SHP77 treated with DMSO at 0.1 percent for 48 hours (cell line): ENCODE measurements around the gene USF3.

Experiments used
- DNase-seq: peaks from one replicate; lab custom pipeline; 2025; lab: John Stamatoyannopoulos, UW

The USF3 gene

DNA sequence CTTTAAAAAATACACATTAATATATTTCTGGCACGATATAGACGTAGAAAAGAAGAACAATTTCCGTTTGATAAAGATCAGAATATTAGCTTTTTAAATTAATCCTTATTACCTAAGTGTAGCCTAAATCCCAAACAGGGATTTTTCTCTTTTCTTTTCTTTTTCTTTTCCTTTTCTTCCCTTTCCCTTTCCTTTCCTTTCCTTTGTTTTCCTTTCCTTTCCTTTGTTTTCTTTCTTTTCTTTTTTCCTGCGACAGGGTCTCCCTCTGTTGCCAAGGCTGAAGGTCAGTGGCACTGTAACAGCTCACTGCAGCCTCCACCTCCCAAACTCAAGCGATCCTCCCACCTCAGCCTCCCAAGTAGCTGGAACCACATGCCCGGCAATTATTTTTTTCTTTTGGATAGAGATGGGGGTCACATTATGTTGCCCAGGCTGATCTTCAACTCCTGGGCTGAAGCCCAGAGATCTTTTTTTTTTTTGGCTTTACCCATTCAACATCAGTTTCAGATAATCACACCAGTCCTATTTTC is 1.8 kb upstream of the USF3 start:
- no peak for DNase-seq

DNA sequence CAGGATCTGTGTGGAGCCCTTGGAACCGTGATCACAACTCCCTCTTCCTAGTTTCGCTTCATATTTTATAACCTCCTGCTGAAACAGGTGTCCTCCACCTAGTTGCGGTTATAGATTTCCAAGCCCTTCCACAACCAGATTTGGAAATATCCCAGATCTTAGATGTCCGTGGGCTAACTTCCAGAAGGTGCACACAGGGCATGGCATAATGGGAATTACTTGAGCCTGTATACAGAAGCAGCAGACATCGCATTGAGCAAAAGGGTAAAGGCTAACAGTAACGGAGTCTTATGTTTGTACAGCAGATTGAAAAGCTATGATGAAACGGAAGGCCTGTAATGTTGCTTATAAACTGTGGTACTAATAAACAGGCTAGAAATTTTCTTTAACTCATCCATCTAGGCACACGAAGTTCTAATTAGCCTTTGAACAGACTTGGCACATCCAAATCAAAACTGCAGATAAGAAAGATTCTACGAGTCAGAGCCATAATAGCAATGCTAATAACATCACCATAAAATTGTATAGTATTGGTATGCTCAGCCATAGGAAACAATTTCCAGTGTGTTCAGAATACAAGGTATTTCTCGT is 1.2 kb upstream of the USF3 start:
- no peak for DNase-seq

DNA sequence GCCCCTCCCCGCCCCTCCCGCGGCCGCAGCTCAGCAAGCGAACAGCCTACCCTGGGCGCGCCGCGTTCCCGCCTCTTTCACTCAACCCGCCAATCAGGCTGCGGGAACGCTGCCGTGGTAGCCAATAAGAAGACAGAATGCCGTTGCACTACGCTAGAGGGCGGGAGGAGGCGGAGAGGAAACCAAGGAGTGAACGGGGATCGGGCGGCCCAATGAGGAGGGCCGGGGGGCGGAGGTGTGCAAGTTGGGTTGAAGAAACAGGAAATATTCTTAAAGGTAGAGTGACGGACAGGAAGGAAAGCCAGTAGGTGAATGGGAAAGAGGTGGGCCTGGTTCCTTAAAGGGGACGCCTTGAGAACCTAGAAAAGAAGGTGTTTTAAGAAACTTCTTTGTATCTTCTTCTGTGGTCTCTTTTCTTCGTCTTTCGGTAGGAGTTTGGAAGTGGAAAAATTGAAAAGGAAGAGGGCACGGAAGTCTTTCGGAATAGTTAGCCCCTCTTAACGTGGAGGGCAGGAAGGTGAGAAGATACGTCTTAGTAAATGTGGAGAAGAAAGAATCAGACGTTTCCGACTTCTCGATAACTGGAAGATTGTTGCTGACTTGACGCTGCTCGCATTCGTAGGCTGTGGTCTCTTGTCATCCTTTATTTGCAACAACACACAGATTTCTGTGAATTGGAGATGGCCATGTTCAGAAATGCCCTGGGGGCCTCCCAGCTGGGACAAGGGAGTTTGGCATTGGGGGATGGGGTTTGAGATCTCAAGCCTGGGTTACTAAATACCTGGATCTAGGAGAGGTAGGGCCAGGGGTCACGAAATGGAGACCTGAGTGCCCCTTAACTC is 437 bp upstream of the USF3 start:
- peak; percentile 99 for DNase-seq

DNA sequence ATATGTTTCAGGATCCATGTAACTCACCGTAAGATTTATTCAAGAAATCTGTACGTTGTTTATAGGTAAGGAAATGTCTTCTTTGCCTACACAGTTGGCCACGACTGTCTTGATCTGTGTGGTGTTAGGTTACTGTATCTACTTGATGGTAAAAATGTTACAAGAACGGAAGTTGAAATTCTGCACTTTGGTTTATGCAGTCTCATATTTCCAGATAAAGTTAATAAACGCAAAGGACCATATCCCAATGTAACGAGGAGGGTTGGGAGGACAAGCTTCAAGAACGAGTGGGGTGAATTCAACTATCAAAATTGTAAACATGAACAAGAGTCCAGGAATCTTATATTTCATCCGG is 1.0 kb downstream of the USF3 start:
- no peak for DNase-seq

DNA sequence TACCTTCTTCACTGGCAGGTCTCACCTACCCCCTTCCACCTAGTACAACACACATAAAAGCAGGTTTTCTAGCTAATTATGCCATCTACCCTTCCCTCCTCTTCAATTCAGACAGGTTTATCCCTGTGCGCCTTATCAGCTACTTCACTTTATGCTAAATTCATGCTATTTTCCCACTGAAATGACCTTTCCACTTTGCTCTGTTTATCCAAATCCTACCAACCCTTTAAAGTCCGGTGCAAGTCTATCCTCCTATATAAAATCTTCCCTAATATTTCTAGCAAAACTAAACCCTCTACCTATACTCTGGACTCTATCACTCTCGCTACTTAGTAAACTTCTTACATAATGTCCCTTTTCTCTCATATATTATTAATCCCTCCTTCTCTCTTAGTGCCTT is 6.0 kb downstream of the USF3 start:
- DNase-seq: no peak

DNA sequence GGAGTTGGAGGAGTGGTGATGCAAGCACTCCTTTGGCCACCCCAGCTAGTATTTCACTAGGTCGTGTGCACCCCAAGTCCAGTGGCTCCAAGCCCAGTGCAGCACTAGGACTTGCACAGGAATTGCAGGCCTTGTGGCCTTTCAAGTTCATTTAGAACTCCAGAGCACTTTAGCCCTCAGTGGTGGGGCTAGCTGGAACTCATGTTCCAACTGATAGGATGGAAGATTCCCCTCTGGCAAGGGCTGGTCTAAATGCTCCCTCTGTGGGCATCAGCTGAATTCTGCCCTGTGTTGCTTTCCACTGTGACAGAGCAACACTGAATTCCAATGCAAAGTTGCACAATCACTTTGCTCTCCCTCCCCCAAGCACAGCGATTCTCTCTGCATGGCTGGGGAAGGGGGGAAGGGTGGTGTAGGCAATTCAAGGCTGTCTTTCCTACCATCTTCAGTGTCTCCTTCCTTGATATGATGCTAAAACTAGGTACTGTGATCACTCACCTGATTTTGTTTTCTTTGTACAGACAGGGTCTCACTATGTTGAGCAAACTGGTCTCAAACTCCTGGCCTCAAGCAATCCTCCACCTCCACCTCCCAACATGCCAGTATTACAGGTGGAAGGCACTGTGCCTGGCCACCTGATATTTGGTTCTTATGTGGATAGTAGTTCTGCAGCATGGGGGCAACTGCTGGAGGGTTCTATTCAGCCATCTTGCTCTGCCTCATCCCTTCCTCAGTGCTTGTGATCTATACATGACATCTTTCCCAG is 10.3 kb downstream of the USF3 start:
- no peak for DNase-seq

DNA sequence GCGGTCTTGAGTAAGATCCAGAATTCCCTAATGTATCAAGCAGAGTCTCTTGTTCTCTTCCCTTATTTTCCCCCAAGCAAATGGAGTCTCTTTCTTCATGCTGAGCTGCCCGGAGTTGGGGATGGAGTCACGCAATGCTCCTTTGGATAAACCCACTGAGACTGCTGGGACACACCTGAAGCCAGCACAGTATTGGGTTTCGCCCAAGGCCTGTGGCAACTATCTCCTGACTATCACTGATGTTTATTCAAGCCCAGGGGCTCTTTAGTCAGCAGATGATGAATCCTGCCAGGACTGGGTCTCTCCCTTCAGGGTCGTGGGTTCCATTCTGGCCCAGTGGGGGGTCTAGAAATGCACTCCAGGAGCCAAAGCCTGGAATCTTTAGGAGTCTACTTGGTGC is 11.3 kb downstream of the USF3 start:
- DNase-seq: no peak

DNA sequence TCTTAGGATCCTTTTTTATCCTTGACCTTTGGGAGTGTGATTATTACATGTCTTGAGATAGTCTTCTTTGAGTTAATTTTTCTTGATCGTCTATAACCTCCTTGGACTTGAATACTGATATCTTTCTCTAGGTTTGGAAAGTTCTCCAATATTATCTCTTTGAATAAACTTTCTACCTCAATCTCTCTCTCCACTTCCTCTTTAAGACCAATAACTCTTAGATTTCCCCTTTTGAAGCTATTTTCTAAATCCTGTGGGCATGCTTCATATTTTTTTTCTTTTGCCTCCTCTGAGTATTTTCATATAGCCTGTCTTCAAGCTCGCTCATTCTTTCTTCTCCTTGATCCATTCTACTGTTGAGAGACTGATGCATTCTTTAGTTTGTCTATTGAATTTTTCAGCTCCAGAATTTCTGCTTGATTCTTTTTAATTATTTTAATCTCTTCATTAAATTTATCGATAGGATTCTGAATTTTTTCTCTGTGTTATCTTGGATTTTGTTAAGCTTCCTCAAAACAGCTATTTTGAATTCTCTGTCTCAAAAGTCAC is 12.1 kb downstream of the USF3 start:
- no peak for DNase-seq

DNA sequence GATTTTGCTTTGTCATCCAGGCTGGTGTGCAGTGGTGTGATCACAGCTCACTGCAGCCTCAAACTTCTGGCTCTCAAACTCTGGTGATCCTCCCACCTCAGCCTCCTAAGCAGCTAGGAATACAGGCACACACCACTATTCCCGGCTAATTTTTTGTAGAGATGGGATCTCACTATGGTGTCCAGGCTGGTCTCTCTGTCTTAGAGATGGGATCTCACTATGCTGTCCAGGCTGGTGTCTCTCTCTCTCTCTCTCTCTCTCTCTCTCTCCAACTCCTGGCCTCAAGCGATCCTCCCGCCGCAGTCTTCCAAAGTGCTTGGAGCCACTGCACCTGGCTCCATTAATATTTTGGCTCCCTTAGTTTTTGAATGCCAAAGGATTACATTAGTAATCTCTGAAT is 17.7 kb downstream of the USF3 start:
- no peak for DNase-seq

DNA sequence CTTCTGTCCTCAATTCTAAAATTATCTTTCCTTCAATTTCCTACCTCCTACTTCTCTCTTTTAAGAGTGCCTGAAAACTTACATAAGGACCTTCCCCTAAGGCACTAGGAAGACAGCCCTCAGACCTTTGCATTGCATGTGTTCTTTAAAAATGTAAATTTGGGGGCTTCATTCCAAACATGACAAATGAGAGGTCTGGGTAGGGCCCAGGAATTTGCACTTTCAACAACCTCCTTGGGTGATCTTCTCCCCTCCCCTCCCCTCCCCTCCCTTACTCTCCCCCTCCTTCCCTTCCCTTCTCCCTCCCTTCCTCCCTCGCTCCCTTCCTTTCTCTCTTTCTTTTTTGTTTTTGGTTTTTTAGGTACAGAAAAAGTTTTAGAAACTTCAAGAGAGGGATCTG is 18.7 kb downstream of the USF3 start:
- DNase-seq: no peak

DNA sequence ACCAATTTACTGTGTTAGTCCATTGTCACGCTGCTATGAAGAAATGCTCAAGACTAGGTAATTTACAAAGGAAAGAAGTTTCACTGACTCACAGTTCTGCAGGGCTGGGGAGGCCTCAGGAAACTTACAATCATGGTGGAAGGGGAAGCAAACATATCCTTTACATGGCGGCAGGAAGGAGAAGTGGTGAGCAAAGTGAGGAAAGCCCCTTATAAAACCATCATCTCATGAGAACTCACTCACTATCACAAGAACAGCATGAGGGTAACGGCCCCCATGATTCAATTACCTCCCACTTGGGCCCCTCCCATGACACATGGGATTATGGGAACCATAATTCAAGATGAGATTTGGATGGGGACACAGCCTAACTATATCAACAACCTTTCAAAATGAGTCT is 20.2 kb downstream of the USF3 start:
- no peak for DNase-seq

DNA sequence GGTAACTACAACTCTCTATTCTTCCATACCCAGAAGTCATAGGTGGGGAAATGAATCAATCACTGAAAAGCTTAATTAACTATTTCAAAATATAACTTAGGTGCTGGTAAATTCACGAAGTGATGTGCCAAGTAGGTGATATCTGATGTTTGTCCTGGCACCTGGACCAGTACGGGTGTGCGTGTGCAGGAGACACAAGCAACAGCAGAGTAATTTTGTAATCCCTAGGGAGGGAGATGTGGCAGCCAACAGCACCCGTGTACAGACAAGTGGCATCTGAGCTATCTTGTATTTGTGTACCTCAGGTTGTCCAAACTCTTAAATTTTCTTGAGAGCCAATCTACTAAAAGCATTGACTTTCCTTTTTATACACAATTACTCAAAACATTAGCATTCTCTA is 22.8 kb downstream of the USF3 start:
- no peak for DNase-seq

DNA sequence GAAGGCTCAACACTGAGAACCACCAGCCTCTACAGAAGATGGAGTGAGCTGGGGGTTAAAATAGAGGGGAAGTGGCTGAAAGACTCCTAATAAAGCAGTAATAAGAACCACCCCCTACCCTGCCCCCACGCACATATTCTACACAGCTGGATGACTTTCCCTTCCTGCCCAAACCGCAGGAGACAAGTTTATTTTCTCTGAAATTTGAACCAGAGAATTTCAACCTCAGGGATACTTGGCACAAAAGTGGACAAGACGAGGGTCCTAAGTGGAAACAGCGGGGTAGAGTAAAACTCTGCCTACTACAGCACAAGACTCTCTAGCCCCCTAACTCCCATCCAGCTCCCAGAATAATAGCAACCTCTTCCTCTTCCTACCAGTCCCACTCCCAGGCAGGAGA is 28.4 kb downstream of the USF3 start:
- no peak for DNase-seq

DNA sequence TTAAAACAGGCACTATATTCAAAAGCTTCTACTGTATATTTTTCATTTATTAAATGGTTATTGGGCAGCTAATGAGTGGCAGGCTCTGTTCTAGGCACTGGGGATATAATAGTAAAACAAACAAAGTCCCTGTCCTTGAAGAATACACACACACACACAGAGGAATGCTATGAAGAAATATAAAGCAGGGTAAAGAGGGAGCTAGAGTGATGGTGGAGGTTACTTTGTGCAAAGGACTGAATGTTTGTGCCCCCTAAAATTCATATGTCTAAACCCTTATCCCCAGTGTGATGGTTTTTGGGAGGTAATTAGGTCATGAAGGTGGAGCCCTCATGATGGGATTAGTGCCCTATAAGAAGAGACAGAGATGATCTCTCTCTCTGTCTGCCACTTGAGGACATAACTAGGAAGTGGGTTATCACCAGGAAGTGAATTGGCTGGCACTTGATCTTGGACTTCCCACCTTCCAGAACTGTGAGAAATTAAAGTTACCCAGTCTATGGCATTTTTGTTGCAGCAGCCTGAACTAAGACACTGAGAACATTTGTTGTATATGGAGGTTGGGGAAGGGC is 31.8 kb downstream of the USF3 start:
- DNase-seq: no peak

DNA sequence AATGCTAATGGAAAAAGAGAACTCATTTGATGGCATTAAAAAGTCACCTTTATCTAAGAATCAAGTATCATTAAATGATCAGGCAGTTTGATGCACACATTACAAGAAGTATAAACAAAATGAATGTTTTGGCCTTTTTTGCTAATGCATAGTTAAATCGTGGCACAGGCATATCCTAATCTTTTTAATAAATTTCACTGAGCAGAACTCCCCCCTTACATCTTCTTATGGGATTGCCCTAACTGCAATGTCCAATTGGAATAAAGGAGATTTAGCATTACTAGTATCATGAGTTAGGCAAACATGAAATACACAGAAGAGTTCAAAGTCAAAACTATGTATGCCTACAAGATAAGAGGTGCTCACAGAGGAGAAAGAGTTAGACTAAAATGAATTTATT is 32.7 kb downstream of the USF3 start:
- DNase-seq: no peak

DNA sequence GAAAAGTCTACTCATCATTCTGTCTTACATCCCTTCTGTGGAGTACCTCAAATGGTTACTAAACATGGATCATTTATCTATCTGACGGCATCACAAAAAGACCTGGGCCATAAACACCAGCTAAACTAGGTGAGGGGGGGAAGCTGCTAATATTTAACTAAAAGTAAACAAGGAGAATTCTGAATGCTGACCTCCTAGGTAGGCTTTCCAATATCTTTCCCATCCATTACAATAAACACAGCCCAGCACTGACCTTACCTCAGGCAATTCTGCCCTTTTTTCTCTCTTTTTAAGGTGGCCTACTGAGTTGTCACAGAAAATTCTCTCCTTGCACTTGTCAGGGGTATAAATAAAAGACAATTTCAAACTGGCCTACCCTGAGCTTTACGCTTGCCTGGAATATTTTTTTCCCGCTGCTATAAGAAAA is 33.1 kb downstream of the USF3 start:
- no peak for DNase-seq

DNA sequence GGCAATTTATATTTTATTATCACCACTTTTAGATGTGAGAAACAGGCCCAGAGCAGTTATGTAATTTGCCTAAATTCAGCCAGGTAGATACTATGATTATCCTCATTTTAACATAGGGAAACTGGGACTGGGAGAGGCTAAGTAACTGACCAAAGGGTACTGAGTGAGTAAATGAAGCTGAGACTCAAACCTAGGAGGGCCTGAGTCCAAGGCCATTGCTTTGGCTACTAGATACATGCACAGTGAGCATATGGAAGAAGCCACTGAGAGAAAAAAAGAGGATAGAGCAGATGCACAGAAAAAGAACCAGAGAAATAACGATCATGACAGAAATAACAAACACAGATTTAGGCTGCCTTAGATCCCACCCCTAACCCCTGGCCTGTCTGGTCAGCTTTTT is 33.6 kb downstream of the USF3 start:
- no peak for DNase-seq

DNA sequence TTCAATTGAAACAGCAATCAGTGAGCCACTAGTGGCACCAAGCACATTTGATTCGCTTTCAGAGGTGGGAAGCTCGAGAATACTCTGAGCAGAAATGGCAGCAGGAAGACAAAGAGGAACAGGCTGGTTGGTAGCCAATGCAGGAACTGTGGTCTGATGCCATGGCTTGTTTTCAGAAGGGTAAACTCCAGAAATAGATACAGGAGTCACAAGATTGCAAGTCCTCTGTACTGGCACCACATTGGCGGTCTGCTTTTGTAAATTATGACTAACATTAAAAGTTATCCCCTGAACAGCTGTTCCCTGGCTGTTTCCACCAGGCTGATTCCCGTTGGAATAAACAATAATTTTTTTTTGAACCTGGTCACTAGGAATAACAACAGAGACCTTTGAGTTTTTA is 35.5 kb downstream of the USF3 start:
- DNase-seq: no peak

DNA sequence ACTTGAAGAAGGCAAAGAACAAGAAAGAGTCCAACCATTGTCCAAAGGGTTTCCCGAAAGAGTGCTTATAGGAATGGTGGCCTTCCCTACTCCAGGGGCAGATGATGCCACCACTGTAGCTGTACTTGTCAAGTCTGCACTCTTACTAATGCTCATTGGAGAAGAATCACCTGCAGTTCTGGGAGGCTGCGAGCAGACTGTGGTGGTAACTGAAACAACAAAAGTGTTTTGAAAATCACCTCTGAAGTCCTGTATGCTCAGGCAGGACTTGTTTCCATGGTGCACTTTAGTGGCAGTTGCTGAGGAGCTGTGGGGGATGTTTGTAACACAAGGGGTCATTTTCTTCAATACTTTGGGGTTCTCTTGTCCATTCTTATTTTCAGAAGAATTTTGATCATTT is 36.0 kb downstream of the USF3 start:
- no peak for DNase-seq

DNA sequence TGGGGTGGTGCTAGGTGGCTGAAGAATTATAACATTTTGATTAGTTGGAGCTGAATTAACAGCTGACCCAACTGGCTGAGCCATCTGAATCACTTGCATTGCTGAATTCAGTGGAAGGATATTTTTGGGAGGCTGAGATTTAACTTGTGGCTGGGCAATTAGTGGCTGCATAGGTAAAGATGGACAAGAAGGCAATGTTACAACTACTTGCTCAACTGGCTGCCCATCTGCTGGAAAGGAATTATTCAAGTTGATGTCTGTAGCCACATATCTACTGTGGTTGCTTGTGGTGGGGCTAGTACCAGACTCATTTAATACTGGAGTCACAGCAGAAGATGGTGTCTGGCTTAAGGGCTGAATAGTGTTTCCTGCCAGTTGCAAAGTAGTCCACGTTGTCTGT is 36.4 kb downstream of the USF3 start:
- DNase-seq: no peak

DNA sequence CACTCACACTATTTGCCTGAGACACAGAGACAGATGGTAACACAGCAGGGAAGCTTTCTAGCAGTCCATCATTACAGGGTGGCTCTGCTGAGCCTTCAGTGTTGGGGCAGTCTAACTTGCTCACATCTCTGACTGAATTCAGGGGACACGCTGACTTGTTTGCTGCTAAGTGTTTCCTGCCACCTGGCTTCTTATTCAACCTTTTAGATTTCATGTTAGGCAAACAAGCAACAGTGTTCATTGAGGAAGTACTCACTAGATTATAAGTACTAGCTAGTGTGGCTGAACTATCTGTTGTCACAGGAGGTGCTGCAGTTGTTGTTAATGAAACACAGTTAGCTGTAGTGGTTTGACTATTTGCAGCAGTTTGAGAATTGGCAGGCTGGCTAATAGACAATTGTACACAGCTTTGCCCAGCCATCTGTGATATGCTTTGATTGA is 37.3 kb downstream of the USF3 start:
- no peak for DNase-seq

DNA sequence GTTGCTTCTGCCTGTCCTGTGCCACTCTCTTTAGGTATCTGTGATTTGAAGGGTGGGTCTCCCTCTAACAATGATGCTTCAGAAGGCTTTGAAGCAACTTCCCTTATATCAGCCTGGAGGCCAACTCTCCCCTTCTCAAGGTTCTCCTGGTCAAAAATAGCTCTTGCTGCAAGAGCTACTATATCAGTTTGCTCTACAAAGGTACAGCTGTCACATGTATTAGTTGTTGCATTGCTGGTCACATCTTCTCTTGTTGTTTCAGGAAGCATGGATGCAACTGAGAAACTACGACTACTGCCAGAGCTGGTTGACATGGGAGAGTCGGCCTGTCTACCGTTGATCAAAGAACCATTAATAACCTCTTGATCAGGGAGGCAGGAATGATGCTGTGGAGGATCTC is 38.3 kb downstream of the USF3 start:
- no peak for DNase-seq
